Stimulated activated naive CD8-positive, alpha-beta T cell treated with anti-CD3 and anti-CD28 coated beads, Interleukin-15, amount 100 ng/mL, for 72 hours (primary cell): ENCODE measurements around the gene PDK4.

Source experiments
- ATAC-seq: fragments of 150-1000 bp; cut with Tn5 transposase; 2 replicates; pipeline ENCODE4 v1.10.0; 2021; ENCODE audit warnings: mild to moderate bottlenecking, moderate library complexity
- DNase-seq, 2 donors: peaks; one replicate each; pipeline ENCODE4 v3.0.0; 2021 to 2022
- H3K27ac Mint-ChIP-seq, 2 donors: one replicate each; pipeline ENCODE4 v1.8.0; 2022; ENCODE audit warnings: mild to moderate bottlenecking in 2 of 2, mixed read lengths in 2 of 2, moderate library complexity in 2 of 2
- H3K27me3 Mint-ChIP-seq: one replicate; pipeline ENCODE4 v1.8.0; 2022; ENCODE audit warnings: mixed read lengths
- H3K4me1 Mint-ChIP-seq: one replicate; pipeline ENCODE4 v1.8.0; 2022; ENCODE audit warnings: mild to moderate bottlenecking, mixed read lengths
- H3K4me3 Mint-ChIP-seq, 2 donors: one replicate each; pipeline ENCODE4 v1.8.0; 2022; ENCODE audit warnings: mild to moderate bottlenecking in 2 of 2, mixed read lengths in 2 of 2, moderate library complexity in 1 of 2
- H3K9me3 Mint-ChIP-seq, 2 donors: one replicate each; pipeline ENCODE4 v1.8.0; 2022; ENCODE audit warnings: mixed read lengths in 2 of 2

PDK4 gene

DNA sequence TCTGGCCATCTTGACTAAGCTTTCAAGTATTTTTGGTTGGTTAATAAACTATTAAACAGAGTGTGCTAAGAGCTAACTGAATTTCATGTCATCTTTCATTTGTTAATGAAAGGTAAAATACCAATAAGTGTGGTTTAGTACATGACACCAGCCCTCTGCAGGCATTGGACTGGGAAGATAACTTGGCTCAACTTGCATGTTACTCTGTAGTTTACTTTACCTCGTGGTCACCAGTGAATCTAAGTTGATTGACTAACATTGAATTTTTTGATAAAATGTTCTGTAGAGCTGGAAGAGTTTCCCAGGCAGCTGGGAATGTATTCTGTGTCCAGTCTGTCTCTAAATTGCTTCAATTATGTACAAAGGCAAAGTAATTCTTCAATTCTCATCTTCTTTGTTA lies 60.7 kb downstream of the PDK4 start:
- no peaks in the 10 kb centered on the region for H3K4me1 Mint-ChIP-seq

DNA sequence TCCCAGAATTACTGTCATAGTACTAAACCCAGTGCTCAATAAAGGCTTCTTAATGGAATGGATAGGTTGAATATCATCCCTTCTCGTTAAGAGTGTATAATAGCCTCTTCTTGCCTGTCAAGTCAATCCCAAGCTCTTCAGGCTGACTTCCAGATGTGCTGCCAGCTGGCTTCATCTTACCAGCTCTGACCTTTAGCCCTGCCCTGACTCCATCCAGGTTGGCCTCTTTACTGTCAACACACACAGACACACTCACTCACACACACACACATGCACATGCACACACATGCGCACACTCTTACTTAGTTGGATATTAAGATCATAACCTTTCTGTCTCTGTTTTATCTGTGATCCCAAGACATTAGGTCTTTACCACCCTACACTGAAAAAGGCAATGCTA lies 61.5 kb downstream of the PDK4 start:
- DNase-seq (no peak), ATAC-seq (no peak)
- Mint-ChIP-seq H3K4me1 (no peaks in the 10 kb centered on the region), H3K27me3 (peaks cover 14% of the 10 kb centered on the region), H3K9me3 (no peaks in the 10 kb centered on the region), H3K27ac (no peak overlapping the region), H3K4me3 (no peak overlapping the region)

More for the DNA sequence above, 60.7 kb downstream of the PDK4 start:
- Mint-ChIP-seq H3K27ac (no peak overlapping the region), H3K9me3 (no peaks in the 10 kb centered on the region), H3K4me3 (no peak overlapping the region), H3K27me3 (peaks cover 21% of the 10 kb centered on the region)
- DNase-seq, result no peak
- ATAC-seq, result no peak
